HepG2 (cell line): Measurements from ENCODE around the gene CH25H. TPM values are rescaled to one million over a fixed set of nuclear protein-coding genes. Genes with fewer than 3 reads are reported as not detected.

Source experiments
- CBFB ChIP-seq: sonication (generic); formaldehyde crosslinking; IDR thresholded peaks from 2 replicates; pipeline ENCODE4 v1.4.0; 2020; ENCODE audit warnings: missing genetic modification reagents
- DNMT3B ChIP-seq: conservative IDR thresholded peaks from 2 replicates; pipeline ENCODE4 v1.6.1; 2016; ENCODE audit warnings: missing biosample characterization, control low read depth
- FOXO1 ChIP-seq: sonication (generic); formaldehyde crosslinking; IDR thresholded peaks from 2 replicates; pipeline ENCODE4 v1.4.0; 2020; ENCODE audit warnings: missing genetic modification reagents
- MBD4 ChIP-seq: IDR thresholded peaks from 2 replicates; pipeline ENCODE4 v1.6.1; 2012; ENCODE audit warnings: low read length, inconsistent platforms, borderline replicate concordance
- MBNL3 ChIP-seq: fragments of 250-450 bp; sonication (Bioruptor Pico); conservative IDR thresholded peaks from 2 replicates; pipeline ENCODE4 v1.8.0; 2022; ENCODE audit warnings: mild to moderate bottlenecking, inconsistent platforms
- NFIC ChIP-seq: IDR thresholded peaks from 2 replicates; pipeline ENCODE4 v1.6.1; 2012; ENCODE audit warnings: mild to moderate bottlenecking, low read length, inconsistent platforms
- NFYB ChIP-seq: sonication (generic); formaldehyde crosslinking; IDR thresholded peaks from 2 replicates; pipeline ENCODE4 v1.4.0; 2020; ENCODE audit warnings: missing genetic modification reagents
- NR1H2 ChIP-seq: sonication (generic); formaldehyde crosslinking; IDR thresholded peaks from 2 replicates; pipeline ENCODE4 v1.8.1; 2022; ENCODE audit warnings: low read depth, missing genetic modification reagents, borderline replicate concordance
- PAWR ChIP-seq: sonication (generic); formaldehyde crosslinking; IDR thresholded peaks from 2 replicates; pipeline ENCODE4 v1.4.0; 2020; ENCODE audit warnings: missing genetic modification reagents, mild to moderate bottlenecking, borderline replicate concordance
- STAT6 ChIP-seq: sonication (generic); formaldehyde crosslinking; IDR thresholded peaks from 2 replicates; pipeline ENCODE4 v1.4.0; 2020; ENCODE audit warnings: missing genetic modification reagents, mild to moderate bottlenecking, borderline replicate concordance
- TEAD2 ChIP-seq: sonication (generic); formaldehyde crosslinking; IDR thresholded peaks from 2 replicates; pipeline ENCODE4 v1.9.0; 2021; ENCODE audit warnings: missing genetic modification reagents
- U2AF1 ChIP-seq: fragments of 200-400 bp; formaldehyde crosslinking; optimal IDR thresholded peaks from 2 replicates; pipeline ENCODE3; 2017; ENCODE audit warnings: mild to moderate bottlenecking, low read depth, low read length
- ZBTB38 ChIP-seq: sonication (generic); formaldehyde crosslinking; IDR thresholded peaks from 2 replicates; pipeline ENCODE4 v1.5.1; 2020; ENCODE audit warnings: mild to moderate bottlenecking, missing genetic modification reagents
- ZBTB43 ChIP-seq: sonication (generic); formaldehyde crosslinking; conservative IDR thresholded peaks from 2 replicates; pipeline ENCODE4 v1.4.0; 2020; ENCODE audit warnings: missing genetic modification reagents
- ZNF225 ChIP-seq: sonication (generic); formaldehyde crosslinking; IDR thresholded peaks from 2 replicates; pipeline ENCODE4 v1.4.0; 2020; ENCODE audit warnings: mild to moderate bottlenecking, missing genetic modification reagents
- ZNF260 ChIP-seq: sonication (generic); formaldehyde crosslinking; IDR thresholded peaks from 2 replicates; pipeline ENCODE4 v1.4.0; 2020; ENCODE audit warnings: missing genetic modification reagents, low read depth, mild to moderate bottlenecking, borderline replicate concordance
- ZNF335 ChIP-seq: sonication (generic); formaldehyde crosslinking; IDR thresholded peaks from 2 replicates; pipeline ENCODE4 v1.4.0; 2020; ENCODE audit warnings: missing genetic modification reagents
- ZNF343 ChIP-seq: sonication (generic); formaldehyde crosslinking; IDR thresholded peaks from 2 replicates; pipeline ENCODE4 v1.4.0; 2020; ENCODE audit warnings: mild to moderate bottlenecking, missing genetic modification reagents
- ZNF615 ChIP-seq: sonication (generic); formaldehyde crosslinking; IDR thresholded peaks from 2 replicates; pipeline ENCODE4 v1.5.0; 2020; ENCODE audit warnings: mild to moderate bottlenecking, missing genetic modification reagents, borderline replicate concordance
- ZNF7 ChIP-seq: IDR thresholded peaks from 2 replicates; pipeline ENCODE4 v1.6.1; 2016; ENCODE audit warnings: missing biosample characterization, missing genetic modification reagents
- ZNF709 ChIP-seq: sonication (generic); formaldehyde crosslinking; IDR thresholded peaks from 2 replicates; pipeline ENCODE4 v1.5.0; 2020; ENCODE audit warnings: mild to moderate bottlenecking, missing genetic modification reagents
- ZNF761 ChIP-seq: sonication (generic); formaldehyde crosslinking; conservative IDR thresholded peaks from 2 replicates; pipeline ENCODE4 v1.4.0; 2020; ENCODE audit warnings: mild to moderate bottlenecking, missing genetic modification reagents
- ZNF891 ChIP-seq: sonication (generic); formaldehyde crosslinking; IDR thresholded peaks from 2 replicates; pipeline ENCODE4 v1.5.0; 2020; ENCODE audit warnings: mild to moderate bottlenecking, missing genetic modification reagents
- ZSCAN22 ChIP-seq: sonication (generic); formaldehyde crosslinking; IDR thresholded peaks from 2 replicates; pipeline ENCODE4 v1.4.0; 2020; ENCODE audit warnings: mild to moderate bottlenecking, missing genetic modification reagents
- polyA plus RNA-seq, 8 experiments: library from polyadenylated mRNA; depleted of rRNA in 3 of 8; stranded (reverse) in 7 of 8; unstranded in 1 of 8; fragments of >200 nt; fragmentation: Illumina TruSeq in 4 of 8; extraction: Trizol in 4 of 8; gene quantifications; 2 replicates each; pipeline versions ENCODE4 v1.2.1 to v1.2.3, GENCODE V29; 2011 to 2016; ENCODE audit warnings: low read depth in 4 of 8, missing spikeins in 1 of 8, mixed read lengths in 1 of 8; ENCODE audit not compliant: insufficient read depth in 1 of 8
- total RNA-seq, 5 experiments: library from RNA; depleted of rRNA; stranded (reverse); fragments of >200 nt; fragmentation: Illumina TruSeq; extraction: Trizol; gene quantifications; 2 replicates each; pipeline ENCODE4 v1.2.3, GENCODE V29; 2016; ENCODE audit warnings: low read depth in 1 of 5
- TF ChIP-seq, protein P1 (sequence below): sonication (generic); formaldehyde crosslinking; IDR thresholded peaks from 2 replicates; pipeline ENCODE4 v1.9.0; 2022; ENCODE audit warnings: missing genetic modification reagents, mild to moderate bottlenecking, borderline replicate concordance

The CH25H gene
- total and polyA plus RNA-seq, 2 of the 13 experiments (the other 11 are each of a cell fraction or from before 2014, with no cell fraction given) = not detected

GRCh38 chr10:89251409-89252224, 44.5 kb upstream of the CH25H start, which contains the start of gene LIPA (continued):
- TF ChIP-seq ZNF225 = 0 out of 2 replicates have a peak, but pooled peaks have one; percentile 60
- TF ChIP-seq ZNF761 = peak; percentile 58; the same call in 1 of the 2 replicates
- TF ChIP-seq MBNL3 (CRISPR knock-in tag) = no peak
- TF ChIP-seq FOXO1 (CRISPR knock-in tag) = 0 out of 2 replicates have a peak, but pooled peaks have one; percentile 26
- no peak for TF ChIP-seq ZNF7 (CRISPR knock-in tag)
- TF ChIP-seq ZSCAN22 (CRISPR knock-in tag) = no peak
- 0 out of 2 replicates have a peak, but pooled peaks have one; percentile 26 for TF ChIP-seq ZNF343
- no peak for TF ChIP-seq NFIC
- TF ChIP-seq ZNF615 = no peak
- TF ChIP-seq, protein P1, sequence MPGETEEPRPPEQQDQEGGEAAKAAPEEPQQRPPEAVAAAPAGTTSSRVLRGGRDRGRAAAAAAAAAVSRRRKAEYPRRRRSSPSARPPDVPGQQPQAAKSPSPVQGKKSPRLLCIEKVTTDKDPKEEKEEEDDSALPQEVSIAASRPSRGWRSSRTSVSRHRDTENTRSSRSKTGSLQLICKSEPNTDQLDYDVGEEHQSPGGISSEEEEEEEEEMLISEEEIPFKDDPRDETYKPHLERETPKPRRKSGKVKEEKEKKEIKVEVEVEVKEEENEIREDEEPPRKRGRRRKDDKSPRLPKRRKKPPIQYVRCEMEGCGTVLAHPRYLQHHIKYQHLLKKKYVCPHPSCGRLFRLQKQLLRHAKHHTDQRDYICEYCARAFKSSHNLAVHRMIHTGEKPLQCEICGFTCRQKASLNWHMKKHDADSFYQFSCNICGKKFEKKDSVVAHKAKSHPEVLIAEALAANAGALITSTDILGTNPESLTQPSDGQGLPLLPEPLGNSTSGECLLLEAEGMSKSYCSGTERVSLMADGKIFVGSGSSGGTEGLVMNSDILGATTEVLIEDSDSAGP (CRISPR knock-in tag) = peak; percentile 77; the same call in 1 of the 2 replicates
- TF ChIP-seq DNMT3B (CRISPR knock-in tag) = no peak
- no peak for TF ChIP-seq NR1H2 (CRISPR knock-in tag)
- peak; percentile 85 for TF ChIP-seq NFYB (CRISPR knock-in tag)
- no peak for TF ChIP-seq U2AF1
- no peak for TF ChIP-seq STAT6 (CRISPR knock-in tag)
- TF ChIP-seq ZBTB43 (CRISPR knock-in tag) = no peak
- no peak for TF ChIP-seq ZNF891 (CRISPR knock-in tag)
- TF ChIP-seq ZNF335 (CRISPR knock-in tag) = peak; percentile 82; the same call in 1 of the 2 replicates
- 0 out of 2 replicates have a peak, but pooled peaks have one; percentile 43 for TF ChIP-seq ZNF709 (CRISPR knock-in tag)
- TF ChIP-seq CBFB (CRISPR knock-in tag) = peak; percentile 45; the same call in 1 of the 2 replicates
- no peak for TF ChIP-seq PAWR
- no peak for TF ChIP-seq ZBTB38 (CRISPR knock-in tag)
- TF ChIP-seq ZNF260 (CRISPR knock-in tag) = no peak
- TF ChIP-seq MBD4 = no peak
- no peak for TF ChIP-seq TEAD2 (CRISPR knock-in tag)
